ENCODE results near the gene CCR2.
"Not testable (repeated sequence)": the region's sequence is repeated elsewhere in the genome, so short reads cannot be mapped to it uniquely, and the experiment has no call there.

Gene CCR2

GRCh38 chr3:46353647-46354410 is at the start of gene CCR2:
CCR2 (plus strand) TSS chr3:46354111; CDS start chr3:46357528, 3,417 bp downstream.
- no peak for DNase-seq (ENCODE audit: low read depth)

DNA sequence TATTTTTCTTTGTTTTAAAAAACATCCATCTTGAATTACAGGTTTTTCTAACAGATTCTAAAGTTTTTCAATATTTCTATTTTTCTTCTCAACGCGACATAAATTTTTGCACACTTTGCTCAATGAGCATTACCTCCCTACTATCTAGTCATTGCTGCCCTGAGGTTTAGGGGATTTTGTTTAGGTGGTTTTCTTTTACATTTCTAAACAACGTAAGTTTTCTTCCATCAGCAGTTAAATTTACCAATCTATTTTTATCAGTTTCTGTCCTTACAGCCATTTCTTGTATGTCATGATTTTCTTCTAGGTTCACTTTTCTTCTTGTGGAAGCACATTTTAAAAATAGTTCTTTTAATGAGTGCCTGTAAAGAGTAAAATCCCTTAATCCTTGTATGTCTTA is 49.2 kb upstream of the CCR2 start:
- no peak for DNase-seq (ENCODE audit: low read depth)

DNA sequence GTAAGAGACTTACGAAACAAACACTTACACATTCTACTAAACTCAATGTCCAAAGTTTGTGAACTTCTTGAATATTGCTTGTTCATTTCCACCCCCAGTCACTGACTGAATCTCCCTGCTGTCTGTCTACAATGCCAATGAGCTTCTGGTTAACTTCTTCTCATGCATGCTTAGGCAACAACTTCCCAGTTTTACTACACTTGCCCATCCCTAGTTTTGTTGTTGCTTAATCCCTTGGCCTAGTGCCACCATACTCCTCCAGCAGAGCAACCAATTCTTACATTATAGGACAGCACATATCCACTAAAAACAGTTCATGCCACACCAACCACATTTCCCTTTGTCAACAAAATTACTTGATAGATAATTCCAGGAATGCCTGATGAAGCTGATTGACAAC is 40.9 kb upstream of the CCR2 start:
- no peak for DNase-seq (ENCODE audit: low read depth)

GRCh38 chr3:46314517-46314916 is 39.4 kb upstream of the CCR2 start:
- no peak for DNase-seq (ENCODE audit: low read depth)

- DNase-seq (ENCODE audit: low read depth), result no peak
Measured at GRCh38 chr3:46316206-46316605, 37.7 kb upstream of the CCR2 start.

GRCh38 chr3:46318207-46318927 is 35.5 kb upstream of the CCR2 start:
- DNase-seq (ENCODE audit: low read depth), result no peak

- no peak for DNase-seq (ENCODE audit: low read depth)
Measured at GRCh38 chr3:46321461-46322104, 32.3 kb upstream of the CCR2 start.

DNA sequence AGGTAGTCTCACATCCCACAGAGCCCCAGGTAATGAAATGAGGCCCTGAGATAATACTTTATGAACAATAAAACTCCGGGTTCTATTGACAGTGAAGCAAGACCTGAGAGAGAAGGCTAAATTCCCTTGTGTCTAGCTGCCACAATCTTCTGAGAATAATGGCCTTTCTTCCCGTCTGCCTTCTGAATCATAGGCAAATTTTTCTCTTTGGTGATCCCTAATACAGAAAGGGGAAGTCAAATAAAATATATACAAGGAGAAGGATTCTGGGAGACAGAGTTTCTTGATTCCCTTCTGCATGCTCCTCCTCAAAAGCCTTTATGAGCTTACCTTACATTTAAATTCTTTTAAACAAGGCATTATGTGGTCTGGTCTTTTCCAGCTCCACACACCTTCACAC is 29.9 kb upstream of the CCR2 start:
- no peak for DNase-seq (ENCODE audit: low read depth)

GRCh38 chr3:46325645-46326300 is 28.1 kb upstream of the CCR2 start:
- no peak for DNase-seq (ENCODE audit: low read depth)

DNA sequence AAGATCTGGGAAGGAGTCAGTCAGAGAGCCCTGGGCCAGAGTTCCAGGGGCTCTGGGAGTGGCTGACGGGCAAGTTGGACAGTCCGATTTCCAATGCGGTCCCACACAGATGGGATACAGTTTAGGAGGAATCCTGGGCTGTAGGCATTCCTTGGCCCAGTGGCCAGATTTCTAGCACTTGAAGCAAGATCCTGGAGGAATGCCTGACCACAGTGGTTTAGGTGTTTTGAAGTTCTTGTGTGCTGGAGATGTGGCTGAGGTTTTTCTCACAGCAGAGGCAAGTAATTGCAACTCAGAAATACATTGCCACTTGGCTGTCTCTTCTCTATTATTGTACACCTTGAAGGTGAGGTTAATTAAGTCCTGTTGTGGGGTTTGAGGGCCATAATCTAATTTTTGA is 23.2 kb upstream of the CCR2 start:
- not testable (repeated sequence) for DNase-seq (ENCODE audit: low read depth)

GRCh38 chr3:46334741-46335478 is 19.0 kb upstream of the CCR2 start:
- DNase-seq (ENCODE audit: low read depth), result no peak

DNA sequence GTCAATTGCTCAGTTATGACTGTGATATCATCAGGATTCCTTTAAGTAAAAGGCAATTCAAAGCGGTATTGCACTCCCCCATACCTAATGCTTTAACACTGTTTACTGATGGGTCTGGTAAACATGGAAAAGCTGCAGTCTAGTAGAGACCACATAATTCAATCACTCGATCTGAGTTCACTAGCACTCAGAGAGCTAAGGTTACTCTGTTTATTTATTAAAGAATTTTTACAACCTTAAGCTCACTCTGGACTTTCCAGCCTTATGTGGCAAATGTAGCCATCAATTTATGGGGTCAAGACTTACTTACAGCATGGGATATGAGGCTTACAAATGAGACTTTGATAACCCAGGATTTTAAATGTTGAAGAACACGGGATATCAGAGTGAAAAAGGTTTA is 18.4 kb upstream of the CCR2 start:
- DNase-seq (ENCODE audit: low read depth), result no peak

GRCh38 chr3:46337911-46338310 is 16.0 kb upstream of the CCR2 start:
- no peak for DNase-seq (ENCODE audit: low read depth)

DNA sequence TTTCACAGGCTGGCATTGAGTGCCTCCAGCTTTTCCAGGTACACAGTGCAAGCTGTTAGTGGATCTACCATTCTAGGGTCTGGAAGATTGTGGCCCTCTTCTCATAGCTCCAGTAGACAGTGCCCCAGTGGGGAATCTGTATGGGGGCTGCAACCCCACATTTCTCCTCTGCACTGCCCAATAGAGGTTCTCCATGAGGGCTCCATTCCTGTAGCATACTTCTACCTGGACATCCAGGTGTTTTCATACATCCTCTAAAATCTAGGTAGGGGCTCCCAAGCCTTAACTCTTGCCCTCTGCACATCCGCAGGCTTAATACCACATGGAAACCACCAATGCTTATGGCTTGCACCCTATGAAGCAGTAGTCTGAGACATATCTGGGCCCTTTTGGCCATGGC is 15.1 kb upstream of the CCR2 start:
- no peak for DNase-seq (ENCODE audit: low read depth)

- no peak for DNase-seq (ENCODE audit: low read depth)
Measured at GRCh38 chr3:46344476-46344875, 9.4 kb upstream of the CCR2 start.

- DNase-seq (ENCODE audit: low read depth), result no peak
Measured at GRCh38 chr3:46348823-46349482, 5.0 kb upstream of the CCR2 start.

DNA sequence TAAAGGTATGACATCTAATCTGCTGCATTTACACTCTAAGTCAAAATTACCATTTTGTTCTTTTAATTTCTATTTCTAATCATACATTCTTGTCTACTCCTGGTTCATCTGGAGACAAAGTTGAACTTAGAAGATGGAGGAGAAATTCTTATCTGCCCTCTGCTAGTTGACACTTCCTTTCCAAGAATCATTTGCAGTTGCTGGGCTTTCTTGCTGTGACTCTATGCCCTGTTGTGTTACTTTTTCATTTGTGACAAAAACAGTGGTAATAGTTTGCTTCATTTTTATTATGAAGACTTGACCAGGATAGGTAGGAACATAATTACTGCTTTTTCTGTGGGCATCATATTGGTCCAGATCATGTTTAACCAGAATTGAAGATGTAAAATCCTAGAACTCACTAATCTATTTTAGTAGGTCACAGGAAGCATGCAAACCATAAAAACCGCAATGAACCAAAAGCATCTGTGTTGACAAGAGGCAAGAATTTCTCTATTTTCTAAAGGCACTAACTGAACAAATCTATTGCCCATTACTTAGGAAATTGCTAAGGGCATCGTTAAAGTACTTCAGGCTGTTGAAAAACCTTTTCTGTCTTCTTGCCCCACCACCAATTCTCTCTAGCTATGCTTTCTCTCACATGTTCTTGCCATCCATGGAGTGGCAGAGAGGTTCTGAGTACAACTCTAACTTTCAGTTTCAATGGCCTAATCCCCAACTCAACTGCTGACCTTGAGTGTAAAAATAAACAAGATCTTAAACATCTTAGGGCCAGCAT is 4.2 kb upstream of the CCR2 start:
- no peak for DNase-seq (ENCODE audit: low read depth)

DNA sequence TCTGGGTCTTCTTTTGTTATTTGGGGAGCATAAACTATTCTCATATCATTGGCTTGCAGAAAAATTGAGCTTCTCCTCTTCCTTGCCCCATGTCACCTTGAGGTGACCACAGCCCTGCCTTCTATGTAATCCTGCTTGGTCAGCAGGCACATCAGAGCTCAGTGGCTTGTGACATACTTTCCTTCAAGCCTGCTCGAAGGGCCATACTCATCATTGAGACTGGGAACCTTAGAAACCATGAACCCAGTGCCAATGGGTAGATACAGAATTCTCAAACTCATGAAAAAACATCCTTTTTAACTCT is 3.7 kb upstream of the CCR2 start:
- DNase-seq (ENCODE audit: low read depth), result no peak

- DNase-seq (ENCODE audit: low read depth), result no peak
Measured at GRCh38 chr3:46351646-46352045, 2.3 kb upstream of the CCR2 start.

GRCh38 chr3:46353090-46353489 is 821 bp upstream of the CCR2 start:
- DNase-seq (ENCODE audit: low read depth), result no peak

DNA sequence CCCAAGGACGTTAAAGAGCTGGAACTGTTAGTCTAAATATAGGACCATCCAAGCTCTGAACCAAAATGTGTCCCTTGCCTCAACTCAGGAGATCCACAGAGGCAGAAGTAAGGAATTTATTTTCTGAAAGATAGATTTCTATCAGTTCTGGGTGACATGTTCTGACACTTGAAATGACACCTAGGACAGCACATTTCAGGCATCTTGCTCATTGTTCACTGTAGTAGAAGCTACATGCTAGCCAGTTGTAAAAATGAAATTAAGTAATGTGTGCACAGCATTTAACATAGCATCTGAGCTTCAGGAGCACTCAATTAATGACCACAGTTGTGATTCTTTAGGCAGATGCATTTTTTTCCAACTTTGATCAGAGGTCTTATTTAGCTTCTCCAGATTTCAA is 567 bp downstream of the CCR2 start:
- no peak for DNase-seq (ENCODE audit: low read depth)

Measured in activated T-helper 9 cell treated with anti-CD3 and anti-CD28 coated beads, Interleukin-2, amount 50 U/mL, for 16 hours (primary cell).